K562 (cell line): ENCODE measurements around the gene ITGB5. TPM values are rescaled to one million over a fixed set of nuclear protein-coding genes. Genes with fewer than 3 reads are reported as not detected.

Experiments used
- ATAC-seq: fragments of 200-7000 bp; cut with Tn5 transposase; 3 replicates; pipeline ENCODE4 v1.9.1; 2020; ENCODE audit warnings: moderate library complexity
- BruUV-seq: library from RNA; stranded (reverse); fragments of 400-500 nt; replicated peaks from 2 replicates; lab custom pipeline; 2021; lab: Mats Ljungman, UMichigan
- CTCF ChIA-PET: fragments of 300-600 bp; formaldehyde crosslinking; extraction: SDS; loops from one replicate; lab custom pipeline; 2021; ENCODE audit warnings: low intra/inter-chr PET ratio; lab: Yijun Ruan, JAX
- POLR2A ChIA-PET: fragments of 300-600, 350-650 bp; sonication (Branson Sonifier 250); formaldehyde crosslinking; extraction: SDS; loops from one replicate; lab custom pipeline; 2021; ENCODE audit warnings: antibody characterized with exemption, inconsistent platforms; lab: Yijun Ruan, JAX
- DNase-seq, 4 experiments: peaks; one replicate each; pipeline versions ENCODE4 v3.0.0 to v3.0.0-alpha.2; 2011 to 2018; ENCODE audit warnings: low spot score in 3 of 4, mixed read lengths in 3 of 4; ENCODE audit errors: extremely low read depth in 1 of 4
- FAIRE-seq: peaks from 2 replicates; lab custom pipeline; 2011; peaks lifted over from hg19 to GRCh38; lab: Jason Lieb, UNC
- H2AFZ ChIP-seq: 2 replicates; pipeline ENCODE4 v1.6.0; 2011; ENCODE audit warnings: low read depth, low read length, control low read depth, inconsistent platforms
- H3K27ac ChIP-seq: fragments of 200-600 bp; 3 replicates; pipeline ENCODE4 v1.8.0; 2011; ENCODE audit warnings: low read depth, mild to moderate bottlenecking, control low read depth, inconsistent platforms, low read length, moderate library complexity, mixed read lengths; ENCODE audit errors: extremely low read depth
- H3K27me3 ChIP-seq, 2 experiments: fragments of 300-600 bp in 1 of 2; 2 replicates in 1 of 2; 3 replicates in 1 of 2; pipeline versions ENCODE4 v1.6.0 to v1.8.0; 2011; ENCODE audit warnings: inconsistent platforms in 2 of 2, low read length in 2 of 2, mild to moderate bottlenecking in 1 of 2, mixed read lengths in 1 of 2, moderate library complexity in 1 of 2; ENCODE audit not compliant: control insufficient read depth in 2 of 2, insufficient read depth in 2 of 2
- H3K36me3 ChIP-seq: fragments of 300-600 bp; 3 replicates; pipeline ENCODE4 v1.8.0; 2011; ENCODE audit warnings: mild to moderate bottlenecking, low read length, inconsistent platforms; ENCODE audit not compliant: control insufficient read depth, insufficient read depth
- H3K4me1 ChIP-seq, 2 experiments: fragments of 200-600 bp in 1 of 2; replicated peaks in 1 of 2; 2 replicates in 1 of 2; 3 replicates in 1 of 2; pipeline versions ENCODE4 v1.5.1 to v1.8.0; 2011; ENCODE audit warnings: inconsistent platforms in 2 of 2, low read length in 2 of 2, mild to moderate bottlenecking in 1 of 2, mixed read lengths in 1 of 2, moderate library complexity in 1 of 2; ENCODE audit not compliant: control insufficient read depth in 2 of 2, insufficient read depth in 2 of 2
- H3K4me2 ChIP-seq: 2 replicates; pipeline ENCODE4 v1.6.1; 2011; ENCODE audit warnings: low read length, control low read depth, inconsistent platforms, mixed read lengths; ENCODE audit not compliant: insufficient read depth
- H3K4me3 ChIP-seq: fragments of 200-600 bp; sonication (generic), shearing (Covaris generic); 2 replicates; pipeline ENCODE4 v1.5.1; 2016; ENCODE audit warnings: control low read depth, inconsistent platforms
- H3K79me2 ChIP-seq: fragments of 200-600 bp; 3 replicates; pipeline ENCODE4 v1.8.0; 2011; ENCODE audit warnings: low read length, inconsistent platforms; ENCODE audit not compliant: control insufficient read depth, insufficient read depth
- H3K9ac ChIP-seq, 2 experiments: 2 replicates each; pipeline versions ENCODE4 v1.6.0 to v1.6.1; 2011; ENCODE audit warnings: low read depth in 2 of 2, low read length in 2 of 2, control low read depth in 1 of 2, inconsistent platforms in 1 of 2, mild to moderate bottlenecking in 1 of 2, mixed read lengths in 1 of 2; ENCODE audit not compliant: insufficient read depth in 1 of 2
- H3K9me1 ChIP-seq: one replicate; pipeline ENCODE4 v1.6.0; 2011; ENCODE audit warnings: inconsistent platforms, mild to moderate bottlenecking, low read length, moderate library complexity; ENCODE audit not compliant: control insufficient read depth, insufficient read depth
- H3K9me3 ChIP-seq: replicated peaks from 2 replicates; pipeline ENCODE4 v1.5.1; 2011; ENCODE audit warnings: low read depth, low read length, inconsistent platforms; ENCODE audit not compliant: control insufficient read depth, insufficient read depth
- H4K20me1 ChIP-seq: replicated peaks from 2 replicates; pipeline ENCODE4 v1.6.1; 2011; ENCODE audit warnings: low read length, inconsistent platforms, mixed read lengths; ENCODE audit not compliant: control insufficient read depth, insufficient read depth
- MXI1 ChIP-seq: IDR thresholded peaks from 2 replicates; pipeline ENCODE4 v1.6.1; 2011; ENCODE audit warnings: low read depth, mild to moderate bottlenecking, improper control_type of control experiment, low read length
- MYBL2 ChIP-seq, 2 experiments: fragments of 450-650 bp in 1 of 2; sonication (generic) in 1 of 2; formaldehyde crosslinking in 1 of 2; IDR thresholded peaks; 2 replicates each; pipeline versions ENCODE4 v1.6.1 to v1.8.1; 2017 to 2022; ENCODE audit warnings: borderline replicate concordance in 1 of 2, inconsistent platforms in 1 of 2, low read depth in 1 of 2, mild to moderate bottlenecking in 1 of 2, missing genetic modification reagents in 1 of 2, moderate library complexity in 1 of 2
- WGBS: fragments of 100-300 bp; shearing (Covaris generic); methylation state at CpG from one replicate; pipeline ENCODE4 v1.1.6; 2016; ENCODE audit warnings: low coverage, mixed read lengths; ENCODE audit not compliant: insufficient coverage; ENCODE audit errors: missing lambda C conversion rate; 5-methylcytosine and 5-hydroxymethylcytosine counted together
- in situ Hi-C: fragments of 300-500 bp; cut with MboI; formaldehyde crosslinking; loops from 4 replicates; pipeline ENCODE4 v1.15.0; 2018; ENCODE audit warnings: inconsistent platforms, mixed read lengths
- intact Hi-C: fragments of 100-400 bp; cut with micrococcal nuclease; formaldehyde crosslinking; loops from 2 replicates; pipeline ENCODE4 v1.14.2; 2022
- polyA plus RNA-seq, 8 experiments: library from polyadenylated mRNA; depleted of rRNA in 4 of 8; stranded (reverse) in 5 of 8; unstranded in 3 of 8; fragments of >200 nt; fragmentation: Nextera tagmentation in 2 of 8; fragmentation: Illumina TruSeq in 1 of 8; extraction: Ambion mirVana in 2 of 8; extraction: Trizol in 1 of 8; gene quantifications; 2 replicates each; pipeline versions ENCODE4 v1.2.1 to v1.2.3, GENCODE V29; 2011 to 2014; ENCODE audit warnings: inconsistent platforms in 1 of 8, missing spikeins in 1 of 8
- total RNA-seq, 7 experiments: library from RNA; depleted of rRNA in 6 of 7; stranded (reverse); fragments of >200 nt in 6 of 7; fragmentation: Illumina TruSeq in 2 of 7; extraction: Trizol in 2 of 7; gene quantifications; 2 replicates each; pipeline versions ENCODE4 v1.2.1 to v1.2.3, GENCODE V29; 2011 to 2021; ENCODE audit warnings: low replicate concordance in 1 of 7
- TF ChIP-seq, protein P1 (sequence below): fragments of 450-650 bp; formaldehyde crosslinking; IDR thresholded peaks from 2 replicates; pipeline ENCODE4 v1.4.0; 2022; ENCODE audit warnings: mild to moderate bottlenecking, moderate library complexity

ITGB5 gene
- total and polyA plus RNA-seq, 9 of the 15 experiments (the other 6 are each of a cell fraction or from before 2014, with no cell fraction given) = 1.7 to 46.8 (median 9.9) TPM

- Histone ChIP-seq H3K79me2 (no peaks in the 10 kb centered on the region), H3K4me2 (no peak overlapping the region), H3K4me1 (no peaks in the 10 kb centered on the region; a peak in 1 of 5 replicates), H3K27me3 (no peaks in the 10 kb centered on the region), H2AFZ (no peak overlapping the region), H3K9me3 (no peaks in the 10 kb centered on the region), H4K20me1 (peaks cover 8% of the 10 kb centered on the region; the same call in 1 of the 2 replicates), H3K4me3 (no peak overlapping the region), H3K27ac (no peak overlapping the region), H3K9me1 (no peaks in the 10 kb centered on the region), H3K9ac (no peak overlapping the region), H3K36me3 (no peaks in the 10 kb centered on the region)
- no peak for FAIRE-seq
- intact Hi-C loops = no loop called here
- no peak for DNase-seq
- 72% methylated on average over 15 of the region's 17 CpGs for WGBS
- in situ Hi-C loops = no loop called here
- no TSS peak for BruUV-seq
- POLR2A ChIA-PET = no interaction called here
- ATAC-seq = no peak
- TF ChIP-seq MYBL2 (IDR thresholded peaks at IDR 0.05; ENCODE audit: low read depth) (no peak), MYBL2 (CRISPR knock-in tag; IDR thresholded peaks at IDR 0.05; ENCODE audit: borderline replicate concordance) (no peak), MXI1 (no peak)
- TF ChIP-seq, protein P1, sequence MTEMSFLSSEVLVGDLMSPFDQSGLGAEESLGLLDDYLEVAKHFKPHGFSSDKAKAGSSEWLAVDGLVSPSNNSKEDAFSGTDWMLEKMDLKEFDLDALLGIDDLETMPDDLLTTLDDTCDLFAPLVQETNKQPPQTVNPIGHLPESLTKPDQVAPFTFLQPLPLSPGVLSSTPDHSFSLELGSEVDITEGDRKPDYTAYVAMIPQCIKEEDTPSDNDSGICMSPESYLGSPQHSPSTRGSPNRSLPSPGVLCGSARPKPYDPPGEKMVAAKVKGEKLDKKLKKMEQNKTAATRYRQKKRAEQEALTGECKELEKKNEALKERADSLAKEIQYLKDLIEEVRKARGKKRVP (CRISPR knock-in tag) = no peak
- CTCF ChIA-PET = no interaction called here
Observed at GRCh38 chr3:124784686-124785382, 102.3 kb downstream of the ITGB5 start.
